CD8-positive, alpha-beta memory T cell (primary cell): ENCODE results near the gene FBXL19. TPM values are rescaled to one million over a fixed set of nuclear protein-coding genes. Genes with fewer than 3 reads are reported as not detected.

Experiments used
- polyA plus RNA-seq: library from polyadenylated mRNA; unstranded; fragments of 300-500 nt; fragmentation: Illumina TruSeq; gene quantifications from one replicate; pipeline ENCODE4 v1.2.3, GENCODE V29; 2021
- total RNA-seq, 2 experiments: library from RNA; stranded (reverse); gene quantifications; one replicate each; pipeline ENCODE4 v1.2.3, GENCODE V29; 2021

FBXL19 gene
- total and polyA plus RNA-seq, 3 experiments from 2014 or later = 0.25 to 29.2 (median 28.7) TPM

Other genes starting within 250 kb of the FBXL19 start
- 10 to 100 TPM; 75.4 to 76.3 TPM for gene SRCAP, start 224.4 kb upstream of the FBXL19 start, total RNA-seq
- gene SRCAP, start 224.4 kb upstream of the FBXL19 start, polyA plus RNA-seq = 33.0 TPM
- 10 to 100 TPM; 31.8 to 32.2 TPM for gene PHKG2, start 175.1 kb upstream of the FBXL19 start, total RNA-seq
- 47.0 TPM for gene PHKG2, start 175.1 kb upstream of the FBXL19 start, polyA plus RNA-seq
- 1 to 10 TPM; 6.5 to 6.9 TPM for gene CFAP119, start 161.5 kb upstream of the FBXL19 start, total RNA-seq
- 0.25 TPM for gene CFAP119, start 161.5 kb upstream of the FBXL19 start, polyA plus RNA-seq
- 100 to 1,000 TPM; 152 to 157 TPM for gene RNF40, start 161.2 kb upstream of the FBXL19 start, total RNA-seq
- gene RNF40, start 161.2 kb upstream of the FBXL19 start, polyA plus RNA-seq = 61.9 TPM
- 1 to 10 TPM; 5.6 to 5.7 TPM for gene ZNF629, start 136.4 kb upstream of the FBXL19 start, total RNA-seq
- gene ZNF629, start 136.4 kb upstream of the FBXL19 start, polyA plus RNA-seq = 1.1 TPM
- 10 to 100 TPM; 31.7 to 35.0 TPM for gene BCL7C, start 29.5 kb upstream of the FBXL19 start, total RNA-seq
- gene BCL7C, start 29.5 kb upstream of the FBXL19 start, polyA plus RNA-seq = 52.3 TPM
- under 1 TPM in 1 of 2 experiments, not detected in 1; 0.33 TPM for gene CTF1, start 27.0 kb upstream of the FBXL19 start, total RNA-seq
- not detected for gene CTF1, start 27.0 kb upstream of the FBXL19 start, polyA plus RNA-seq
- gene ORAI3, start 25.5 kb downstream of the FBXL19 start, total RNA-seq = 1 to 10 TPM; 8.5 to 8.8 TPM
- gene ORAI3, start 25.5 kb downstream of the FBXL19 start, polyA plus RNA-seq = 25.8 TPM
- 10 to 100 TPM; 24.7 to 28.8 TPM for gene SETD1A, start 34.2 kb downstream of the FBXL19 start, total RNA-seq
- 2.6 TPM for gene SETD1A, start 34.2 kb downstream of the FBXL19 start, polyA plus RNA-seq
- gene HSD3B7, start 61.6 kb downstream of the FBXL19 start, total RNA-seq = 1 to 10 TPM; 1.6 to 2.1 TPM
- gene HSD3B7, start 61.6 kb downstream of the FBXL19 start, polyA plus RNA-seq = not detected
- under 1 TPM; 0.40 to 0.79 TPM for gene STX1B, start 87.1 kb downstream of the FBXL19 start, total RNA-seq
- gene STX1B, start 87.1 kb downstream of the FBXL19 start, polyA plus RNA-seq = 0.03 TPM
- gene STX4, start 110.0 kb downstream of the FBXL19 start, total RNA-seq = 10 to 100 TPM; 53.0 to 55.0 TPM
- gene STX4, start 110.0 kb downstream of the FBXL19 start, polyA plus RNA-seq = 34.5 TPM
- gene ZNF668, start 150.7 kb downstream of the FBXL19 start, total RNA-seq = 10 to 100 TPM; 15.9 to 20.5 TPM
- gene ZNF668, start 150.7 kb downstream of the FBXL19 start, polyA plus RNA-seq = 8.7 TPM
- 10 to 100 TPM; 23.4 to 25.9 TPM for gene ZNF646, start 150.8 kb downstream of the FBXL19 start, total RNA-seq
- 9.3 TPM for gene ZNF646, start 150.8 kb downstream of the FBXL19 start, polyA plus RNA-seq
- gene PRSS53, start 165.4 kb downstream of the FBXL19 start, total RNA-seq = 1 to 10 TPM; 3.3 to 4.6 TPM
- 0.59 TPM for gene PRSS53, start 165.4 kb downstream of the FBXL19 start, polyA plus RNA-seq
- gene VKORC1, start 171.2 kb downstream of the FBXL19 start, total RNA-seq = 10 to 100 TPM; 66.0 to 74.3 TPM
- 124 TPM for gene VKORC1, start 171.2 kb downstream of the FBXL19 start, polyA plus RNA-seq
- 10 to 100 TPM; 40.0 to 42.5 TPM for gene BCKDK, start 184.8 kb downstream of the FBXL19 start, total RNA-seq
- 29.4 TPM for gene BCKDK, start 184.8 kb downstream of the FBXL19 start, polyA plus RNA-seq
- gene KAT8, start 194.1 kb downstream of the FBXL19 start, total RNA-seq = 10 to 100 TPM; 56.1 to 58.6 TPM
- 67.3 TPM for gene KAT8, start 194.1 kb downstream of the FBXL19 start, polyA plus RNA-seq
- gene PRSS8, start 212.2 kb downstream of the FBXL19 start, total RNA-seq = not detected
- gene PRSS8, start 212.2 kb downstream of the FBXL19 start, polyA plus RNA-seq = not detected
- under 1 TPM; 0.44 to 0.61 TPM for gene PRSS36, start 226.5 kb downstream of the FBXL19 start, total RNA-seq
- 3.1 TPM for gene PRSS36, start 226.5 kb downstream of the FBXL19 start, polyA plus RNA-seq